Loucy (cell line): ENCODE data around the gene WDTC1.

Source experiments
- H2AFZ ChIP-seq: fragments of 200-600 bp; sonication (generic); 2 replicates; pipeline ENCODE4 v1.6.0; 2016; ENCODE audit warnings: antibody characterized with exemption, mild to moderate bottlenecking, low read length, moderate library complexity
- H3F3A ChIP-seq: fragments of 200-600 bp; 2 replicates; pipeline ENCODE4 v1.6.0; 2016; ENCODE audit warnings: antibody characterized with exemption, low read depth, mild to moderate bottlenecking
- H3K27me3 ChIP-seq: fragments of 200-600 bp; sonication (generic); 2 replicates; pipeline ENCODE4 v1.6.1; 2014; ENCODE audit warnings: low read length, mild to moderate bottlenecking; ENCODE audit not compliant: insufficient read depth, poor library complexity, severe bottlenecking
- H3K36me3 ChIP-seq: fragments of 200-600 bp; sonication (generic); 2 replicates; pipeline ENCODE4 v1.6.1; 2016; ENCODE audit warnings: low read length; ENCODE audit not compliant: insufficient read depth
- H3K4me1 ChIP-seq: fragments of 200-600 bp; sonication (generic); 2 replicates; pipeline ENCODE4 v1.5.1; 2014; ENCODE audit warnings: low read length, mild to moderate bottlenecking; ENCODE audit not compliant: insufficient read depth, poor library complexity, severe bottlenecking
- H3K4me2 ChIP-seq: fragments of 200-600 bp; sonication (generic); 2 replicates; pipeline ENCODE4 v1.6.0; 2014; ENCODE audit warnings: antibody characterized with exemption, low read length, low read depth, mild to moderate bottlenecking; ENCODE audit not compliant: poor library complexity, severe bottlenecking
- H3K4me3 ChIP-seq: fragments of 200-600 bp; sonication (generic); 2 replicates; pipeline ENCODE4 v1.5.1; 2014; ENCODE audit warnings: low read length, mild to moderate bottlenecking, mixed read lengths; ENCODE audit not compliant: poor library complexity, severe bottlenecking
- H3K79me2 ChIP-seq: fragments of 200-600 bp; sonication (generic); 2 replicates; pipeline ENCODE4 v1.6.1; 2014; ENCODE audit warnings: low read length; ENCODE audit not compliant: insufficient read depth
- H3K9ac ChIP-seq: fragments of 200-600 bp; sonication (generic); 2 replicates; pipeline ENCODE4 v1.6.0; 2014; ENCODE audit warnings: mild to moderate bottlenecking, low read depth, low read length, moderate library complexity; ENCODE audit not compliant: poor library complexity, severe bottlenecking
- H3K9me2 ChIP-seq: fragments of 200-600 bp; sonication (generic); replicated peaks from 2 replicates; pipeline ENCODE4 v1.6.1; 2016; ENCODE audit warnings: low read depth, low read length, mixed read lengths
- H3K9me3 ChIP-seq: fragments of 200-600 bp; sonication (generic); 2 replicates; pipeline ENCODE4 v1.6.1; 2014; ENCODE audit warnings: mild to moderate bottlenecking, antibody characterized with exemption, low read length, low read depth; ENCODE audit not compliant: insufficient read depth
- H4K20me1 ChIP-seq: fragments of 200-600 bp; sonication (generic); 2 replicates; pipeline ENCODE4 v1.6.0; 2014; ENCODE audit warnings: antibody characterized with exemption, low read length, mild to moderate bottlenecking; ENCODE audit not compliant: insufficient read depth, poor library complexity, severe bottlenecking
- CTCF ChIP-seq: fragments of 200-600 bp; sonication (generic); conservative IDR thresholded peaks from 2 replicates; pipeline ENCODE4 v1.5.1; 2014; ENCODE audit warnings: mild to moderate bottlenecking, antibody characterized with exemption, low read length
- EZH2phosphoT487 ChIP-seq: fragments of 200-600 bp; IDR thresholded peaks from 2 replicates; pipeline ENCODE4 v1.6.1; 2018; ENCODE audit warnings: antibody characterized with exemption, mild to moderate bottlenecking, moderate library complexity, borderline replicate concordance

WDTC1 gene

GRCh38 chr1:27342778-27343638 is 108.6 kb downstream of the WDTC1 start:
- Histone ChIP-seq H3K79me2 (peaks cover 40% of the 10 kb centered on the region), H3K4me1 (peaks cover 22% of the 10 kb centered on the region), H3F3A (no peaks in the 10 kb centered on the region), H3K4me2 (peak overlapping the region; percentile 97), H3K36me3 (no peaks in the 10 kb centered on the region), H3K9me2 (no peaks in the 10 kb centered on the region), H3K9ac (peak overlapping the region; percentile 99), H4K20me1 (no peaks in the 10 kb centered on the region), H2AFZ (peak overlapping the region; percentile 5; the same call in 1 of the 2 replicates), H3K4me3 (peak overlapping the region; percentile 94), H3K9me3 (no peaks in the 10 kb centered on the region), H3K27me3 (no peaks in the 10 kb centered on the region)
- TF ChIP-seq EZH2phosphoT487 (no peak), CTCF (no peak)

- no peaks in the 10 kb centered on the region for H3K36me3 ChIP-seq
- H3K4me1 ChIP-seq: peaks cover 22% of the 10 kb centered on the region
- H3K79me2 ChIP-seq: peaks cover 40% of the 10 kb centered on the region
- peak overlapping the region; percentile 97 for H3K4me2 ChIP-seq
- TF ChIP-seq CTCF (0 out of 2 replicates have a peak, but pooled peaks have one; percentile 14), EZH2phosphoT487 (no peak)
- H3F3A ChIP-seq: no peaks in the 10 kb centered on the region
- H3K9ac ChIP-seq: peak overlapping the region; percentile 99
- no peaks in the 10 kb centered on the region for H3K9me2 ChIP-seq
- H3K4me3 ChIP-seq: peak overlapping the region; percentile 94
- H2AFZ ChIP-seq: peak overlapping the region; percentile 5; the same call in 1 of the 2 replicates
- H4K20me1 ChIP-seq: no peaks in the 10 kb centered on the region
- H3K27me3 ChIP-seq: no peaks in the 10 kb centered on the region
- H3K9me3 ChIP-seq: no peaks in the 10 kb centered on the region
These were observed 109.2 kb downstream of the WDTC1 start for GRCh38 chr1:27343639-27344025.

DNA sequence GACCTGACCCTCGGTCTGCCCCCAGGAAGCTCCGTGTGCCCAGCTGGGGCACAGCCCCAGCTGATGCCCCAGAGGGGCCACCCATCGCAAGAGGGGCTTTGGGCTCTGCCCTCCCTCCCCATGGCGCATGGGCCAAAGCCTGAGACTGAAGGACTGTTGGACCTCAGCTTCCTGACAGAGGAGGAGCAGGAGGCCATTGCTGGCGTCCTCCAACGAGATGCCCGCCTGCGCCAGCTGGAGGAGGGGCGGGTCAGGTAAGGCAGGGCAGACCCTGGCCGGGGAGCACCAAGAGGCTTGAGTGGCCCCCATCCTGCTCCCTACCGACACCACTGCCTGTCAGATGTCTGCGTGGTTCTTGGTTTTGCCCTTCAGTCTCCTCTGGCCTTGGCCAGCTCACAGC is 110.8 kb downstream of the WDTC1 start:
- Histone ChIP-seq H3K27me3 (no peaks in the 10 kb centered on the region), H3K4me1 (peaks cover 22% of the 10 kb centered on the region), H3K79me2 (peaks cover 40% of the 10 kb centered on the region), H4K20me1 (no peaks in the 10 kb centered on the region), H2AFZ (no peak overlapping the region), H3K4me3 (peak overlapping the region; percentile 42), H3K4me2 (peak overlapping the region; percentile 97), H3K9ac (peak overlapping the region; percentile 28), H3K9me2 (no peaks in the 10 kb centered on the region), H3F3A (no peaks in the 10 kb centered on the region), H3K36me3 (peaks cover 2% of the 10 kb centered on the region; the same call in 1 of the 2 replicates), H3K9me3 (no peaks in the 10 kb centered on the region)
- no peak for TF ChIP-seq CTCF
- no peak for TF ChIP-seq EZH2phosphoT487
